Limb (tissue), 2 donors: ENCODE results near the gene SHROOM4.

Experiments
- DNase-seq, 2 donors: peaks; one replicate each; pipeline ENCODE4 v3.0.0-alpha.2; 2016; ENCODE audit errors: extremely low spot score in 2 of 2

SHROOM4 gene

GRCh38 chrX:50778272-50778671 lies 35.7 kb downstream of the SHROOM4 start:
- DNase-seq: no peak

- no peak for DNase-seq
Observed at GRCh38 chrX:50776248-50776647, 37.7 kb downstream of the SHROOM4 start.

GRCh38 chrX:50771382-50771781 lies 42.6 kb downstream of the SHROOM4 start:
- DNase-seq: no peak

GRCh38 chrX:50770702-50771101 lies 43.3 kb downstream of the SHROOM4 start:
- peak in 1 of 2 donors; percentile 40 for DNase-seq

GRCh38 chrX:50769389-50770063 lies 44.5 kb downstream of the SHROOM4 start:
- DNase-seq: no peak

GRCh38 chrX:50768801-50769200 lies 45.2 kb downstream of the SHROOM4 start:
- no peak for DNase-seq

- DNase-seq: no peak
Observed at GRCh38 chrX:50765986-50766385, 48.0 kb downstream of the SHROOM4 start.

- no peak for DNase-seq
Observed at GRCh38 chrX:50762578-50762977, 51.4 kb downstream of the SHROOM4 start.

GRCh38 chrX:50756276-50756675 lies 57.7 kb downstream of the SHROOM4 start:
- no peak for DNase-seq

- DNase-seq: no peak
Observed at GRCh38 chrX:50751091-50751490, 62.9 kb downstream of the SHROOM4 start.

- DNase-seq: peak in 1 of 2 donors; percentile 24
Observed at GRCh38 chrX:50747471-50747900, 66.5 kb downstream of the SHROOM4 start.

- DNase-seq: no peak
Observed at GRCh38 chrX:50736656-50737055, 77.3 kb downstream of the SHROOM4 start.

GRCh38 chrX:50726296-50726695 lies 87.7 kb downstream of the SHROOM4 start:
- DNase-seq: no peak

GRCh38 chrX:50725310-50725709 lies 88.7 kb downstream of the SHROOM4 start:
- DNase-seq: no peak

- DNase-seq: no peak
Observed at GRCh38 chrX:50723006-50723405, 91.0 kb downstream of the SHROOM4 start.

- DNase-seq: peak in 1 of 2 donors; percentile 49
Observed at GRCh38 chrX:50721764-50722521, 92.1 kb downstream of the SHROOM4 start.

- no peak for DNase-seq
Observed at GRCh38 chrX:50719614-50720013, 94.4 kb downstream of the SHROOM4 start.

GRCh38 chrX:50718776-50719175 lies 95.2 kb downstream of the SHROOM4 start:
- no peak for DNase-seq

GRCh38 chrX:50716706-50717105 lies 97.3 kb downstream of the SHROOM4 start:
- no peak for DNase-seq

- no peak for DNase-seq
Observed at GRCh38 chrX:50712777-50713176, 101.2 kb downstream of the SHROOM4 start.

GRCh38 chrX:50711907-50712306 lies 102.1 kb downstream of the SHROOM4 start:
- no peak for DNase-seq

GRCh38 chrX:50707955-50708699 lies 105.9 kb downstream of the SHROOM4 start:
- DNase-seq: peak in 1 of 2 donors; percentile 40
